GM18505 (cell line): ENCODE data around the gene DOCK4.

ENCODE experiments used
- ATAC-seq: cut with Tn5 transposase; IDR thresholded peaks from one replicate; pipeline ENCODE4 v1.9.1; 2021; ENCODE audit not compliant: unreplicated experiment
- POLR2A ChIP-seq: IDR thresholded peaks from 4 replicates; pipeline ENCODE4 v1.6.1; 2011; ENCODE audit warnings: borderline replicate concordance; ENCODE audit not compliant: insufficient read depth, insufficient read length; ENCODE audit errors: extremely low read depth

DOCK4 gene

DNA sequence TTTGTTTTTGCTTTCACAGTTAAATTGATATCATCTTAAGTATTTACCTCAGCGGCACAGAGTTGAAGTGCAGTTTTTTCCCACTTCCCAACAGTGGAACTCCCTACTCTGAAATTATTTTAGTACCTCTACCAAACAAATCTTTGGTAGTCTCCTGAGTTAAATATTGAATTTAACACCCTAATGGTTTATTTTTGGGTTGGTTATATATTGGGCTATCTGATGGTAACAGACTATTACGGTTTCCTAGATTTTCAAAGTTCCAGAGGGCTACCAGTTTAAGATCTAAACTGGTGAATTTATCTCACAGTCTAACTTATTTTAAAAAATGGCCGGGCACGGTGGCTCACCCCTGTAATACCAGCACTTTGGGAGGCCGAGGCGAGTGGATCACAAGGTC is 1.6 kb upstream of the DOCK4 start:
- no peak for TF ChIP-seq POLR2A
- ATAC-seq: no peak

DNA sequence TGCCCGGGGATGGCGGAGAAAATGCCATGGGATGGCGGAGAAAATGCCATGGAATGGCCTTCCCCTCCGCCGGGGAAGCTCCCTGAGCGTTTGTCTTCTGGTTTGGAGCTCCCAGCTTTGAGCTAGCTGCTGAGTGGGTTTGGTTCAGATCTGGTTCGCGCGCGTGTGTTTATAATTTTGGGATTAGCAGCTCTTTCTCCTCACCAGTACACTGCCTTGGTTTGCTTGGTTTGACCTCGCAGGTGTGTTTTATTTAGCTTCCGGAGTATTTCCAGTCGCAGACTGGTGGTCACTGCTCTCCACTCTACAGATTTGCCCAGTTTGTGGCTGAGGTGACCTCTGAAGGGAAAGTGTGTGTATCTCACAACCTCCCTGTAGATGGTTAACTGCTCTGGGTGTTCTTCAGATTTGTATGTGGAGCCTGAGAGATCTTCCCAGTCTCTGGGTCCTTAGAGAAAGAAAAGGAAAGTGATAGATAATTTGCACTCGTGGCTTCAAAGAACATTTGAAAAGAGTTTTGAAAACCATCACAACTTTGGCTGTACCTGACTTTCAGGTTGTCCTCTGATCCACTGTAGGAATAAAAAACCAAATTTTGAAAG is 893 bp upstream of the DOCK4 start:
- no peak for TF ChIP-seq POLR2A
- no peak for ATAC-seq

DNA sequence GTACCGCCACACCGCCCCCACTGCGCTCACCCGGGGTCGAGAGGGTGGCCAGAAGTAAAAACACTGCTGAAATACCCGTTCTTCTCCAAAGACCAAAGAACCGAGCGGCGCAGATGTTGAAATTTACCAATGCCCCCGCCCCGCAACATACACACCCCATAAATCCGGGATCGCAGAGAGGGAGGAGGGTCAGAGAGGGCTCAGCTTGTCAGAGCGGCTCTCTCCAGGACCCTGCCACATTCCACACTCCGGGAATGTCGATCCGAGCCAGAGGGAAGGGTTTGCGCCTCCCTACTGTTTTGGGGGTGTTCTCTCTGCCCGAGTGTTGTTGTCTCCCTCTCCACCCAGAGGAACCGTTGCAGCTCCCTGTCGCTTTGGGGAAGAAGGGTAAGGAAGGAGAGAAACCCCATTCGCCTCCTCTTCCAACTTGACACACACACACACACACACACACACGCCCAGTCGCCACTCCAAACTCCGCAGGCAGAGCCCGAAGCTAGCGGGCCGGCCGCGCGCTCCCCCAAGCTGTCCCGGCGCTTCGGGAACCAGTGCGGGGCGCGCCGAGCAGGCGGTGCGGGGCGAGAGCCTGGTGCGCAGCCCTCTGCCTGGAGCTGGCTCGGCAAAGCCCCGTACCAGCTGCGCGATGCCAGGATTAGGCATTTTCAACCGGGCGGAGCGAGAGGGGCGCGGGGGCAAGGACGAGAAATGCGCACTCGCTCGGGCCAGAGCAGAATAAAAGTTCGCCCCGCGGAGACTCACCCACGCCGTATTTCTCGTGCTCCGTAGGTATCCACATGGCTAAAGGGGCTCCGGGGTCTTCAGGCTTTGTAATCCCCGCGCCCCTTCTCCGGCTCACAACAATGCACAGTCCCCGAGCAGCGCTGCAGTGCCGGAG is 609 bp downstream of the DOCK4 start:
- TF ChIP-seq POLR2A: no peak
- ATAC-seq: peak; percentile 14

DNA sequence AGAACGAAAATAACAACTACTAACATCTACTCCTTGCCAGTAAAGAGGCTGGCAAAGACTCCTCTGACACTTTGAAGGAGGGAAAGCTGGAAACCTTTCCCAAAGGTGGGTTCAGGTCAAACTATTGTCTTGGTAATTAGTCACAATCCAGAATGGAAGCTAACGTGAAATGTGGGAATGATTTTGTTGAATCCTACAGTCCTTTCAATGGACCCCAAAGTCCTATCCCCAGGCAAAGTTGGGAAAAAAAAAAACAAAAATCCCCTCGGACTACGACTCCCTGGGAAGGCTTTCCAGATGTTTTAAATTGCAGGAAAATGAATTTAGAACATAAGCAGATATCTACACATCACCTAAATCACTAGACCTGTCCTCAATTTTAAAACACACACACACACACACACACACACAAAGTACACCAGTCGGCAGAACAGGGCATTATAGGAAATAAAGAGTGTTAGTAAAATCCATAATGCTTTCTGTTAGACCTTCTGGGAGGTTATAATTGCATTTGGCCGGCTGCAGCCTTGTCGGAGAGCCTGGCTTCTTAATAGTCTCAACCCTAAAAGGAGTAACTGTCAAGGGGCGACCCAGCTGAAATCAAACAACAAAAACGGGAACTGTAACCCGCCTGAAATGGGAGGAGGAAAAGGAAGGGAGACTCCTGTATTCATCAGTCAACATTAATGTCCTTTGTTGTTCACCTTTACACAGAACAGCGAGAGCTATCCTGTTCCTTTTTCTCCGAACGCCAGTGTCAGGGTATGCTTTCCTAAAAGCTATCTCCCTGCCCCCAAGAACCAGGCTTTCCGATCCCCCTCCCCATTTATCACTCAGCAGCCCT is 1.5 kb downstream of the DOCK4 start:
- no peak for TF ChIP-seq POLR2A
- ATAC-seq: no peak

DNA sequence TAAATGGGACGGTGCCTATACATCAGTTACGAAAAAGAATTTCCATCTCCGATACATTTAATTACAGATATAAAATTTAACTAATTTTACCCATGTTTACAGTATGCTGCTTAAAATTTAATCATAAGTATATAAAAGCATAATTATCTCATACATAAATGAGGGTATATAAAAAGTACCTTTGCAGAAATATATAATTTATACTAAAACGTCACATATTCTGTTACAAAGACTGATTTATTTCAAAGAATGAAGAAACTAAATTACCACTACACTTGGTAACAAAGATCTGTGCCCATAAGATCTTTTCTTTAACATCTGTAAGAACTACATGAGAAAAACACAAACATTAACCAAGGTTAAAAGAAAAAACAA is 2.8 kb downstream of the DOCK4 start:
- TF ChIP-seq POLR2A: no peak
- no peak for ATAC-seq

DNA sequence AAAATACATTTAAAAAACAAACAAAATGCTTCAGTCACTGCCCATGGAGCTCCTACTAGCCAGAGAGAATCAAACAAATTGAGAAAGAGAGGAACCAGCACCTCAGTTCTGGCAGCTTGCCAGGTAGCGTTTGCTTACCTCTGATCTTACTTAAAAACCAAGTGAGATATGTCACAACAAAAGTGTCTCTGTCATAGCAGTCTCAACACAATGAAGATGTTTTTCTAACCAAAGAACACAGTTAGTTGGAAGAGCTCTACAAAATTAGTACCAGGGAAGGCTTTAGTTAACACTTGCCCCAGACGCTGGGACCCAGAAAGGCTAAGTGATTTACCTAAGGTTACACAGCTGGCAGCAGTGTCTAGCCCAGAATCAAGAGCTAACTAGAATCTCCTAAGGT is 3.4 kb downstream of the DOCK4 start:
- TF ChIP-seq POLR2A: no peak
- ATAC-seq: no peak

DNA sequence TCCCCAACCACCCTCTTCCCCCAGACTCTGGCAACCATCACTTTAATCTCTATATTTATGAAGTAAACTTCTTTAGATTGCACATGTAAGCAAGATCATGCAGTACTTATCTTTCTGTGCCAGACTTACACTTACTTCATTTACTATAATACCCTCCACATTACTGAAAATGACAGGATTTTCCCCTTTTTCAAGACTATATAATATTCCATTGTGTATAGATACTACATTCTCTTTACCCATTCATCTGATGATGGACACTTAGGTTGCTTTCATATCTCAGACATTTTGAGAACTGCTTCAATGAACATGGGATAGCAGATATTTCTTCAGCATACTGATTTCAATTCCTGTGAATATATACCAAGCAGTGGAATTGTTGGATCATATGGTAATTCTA is 4.4 kb downstream of the DOCK4 start:
- no peak for ATAC-seq
- TF ChIP-seq POLR2A: no peak

DNA sequence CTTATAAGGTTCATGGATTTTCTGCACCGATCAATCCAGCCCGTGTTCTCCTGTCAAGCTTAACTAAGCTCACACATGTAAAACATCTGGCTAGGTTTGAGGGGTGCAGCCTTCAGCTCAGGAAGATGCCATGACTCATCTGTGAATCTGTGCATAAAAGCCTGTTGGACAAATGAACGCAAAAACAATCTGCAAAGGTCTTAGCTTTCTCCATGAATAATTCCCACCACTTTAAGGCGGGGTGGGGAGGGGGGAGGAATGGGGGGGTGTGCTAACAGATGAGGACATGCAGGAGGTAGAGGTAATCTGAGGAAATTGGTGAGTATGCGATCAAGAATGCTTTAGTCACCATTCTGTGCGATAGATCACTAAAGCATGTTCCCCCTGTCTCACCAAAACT is 4.8 kb downstream of the DOCK4 start:
- TF ChIP-seq POLR2A: no peak
- ATAC-seq: no peak

DNA sequence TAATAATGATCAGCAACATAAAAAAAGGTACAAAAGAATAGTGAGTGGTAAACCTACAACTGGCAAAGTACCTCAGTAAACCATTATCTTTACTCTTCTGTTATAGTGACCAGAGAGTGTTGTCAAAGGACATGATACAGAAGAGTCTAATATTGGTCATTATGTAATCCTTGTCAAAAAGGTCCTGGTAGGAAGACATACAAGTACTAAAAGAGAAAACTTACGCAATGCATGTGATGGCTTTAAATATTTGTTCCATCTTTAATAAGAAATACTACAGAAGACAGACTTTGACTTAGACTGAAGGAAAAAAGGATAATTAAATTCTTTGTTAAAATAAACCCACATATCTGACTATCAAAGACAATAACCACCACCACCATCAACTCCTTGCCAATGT is 6.5 kb downstream of the DOCK4 start:
- TF ChIP-seq POLR2A: no peak
- ATAC-seq: no peak

DNA sequence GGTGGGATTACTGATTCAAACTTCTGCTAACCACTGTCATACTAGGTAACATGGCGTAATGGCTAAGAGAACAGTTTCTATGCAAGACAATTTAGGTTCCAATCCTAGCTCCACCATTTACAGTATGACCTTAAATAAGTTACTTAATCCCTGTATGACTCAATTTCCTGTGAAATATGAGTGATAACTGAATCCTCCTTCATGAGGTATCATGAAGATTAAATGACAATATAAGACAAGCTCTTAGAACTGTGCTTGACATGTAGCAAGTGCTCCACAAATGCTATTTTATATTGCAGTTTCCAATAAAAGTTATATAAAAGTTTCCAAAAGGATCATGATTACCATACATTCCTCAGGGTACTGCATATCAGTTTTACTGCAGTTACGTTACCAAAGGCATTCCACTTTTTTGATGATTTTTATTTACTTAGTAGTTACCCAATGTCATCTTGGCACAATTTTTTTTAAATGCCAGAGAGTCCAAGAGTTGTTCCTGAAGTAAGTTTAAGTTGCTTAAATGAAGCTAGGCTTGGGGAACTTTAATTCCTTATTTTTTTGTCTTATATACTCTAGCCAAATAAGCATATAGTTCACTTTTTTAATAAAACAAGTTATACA is 7.1 kb downstream of the DOCK4 start:
- no peak for ATAC-seq
- TF ChIP-seq POLR2A: no peak

DNA sequence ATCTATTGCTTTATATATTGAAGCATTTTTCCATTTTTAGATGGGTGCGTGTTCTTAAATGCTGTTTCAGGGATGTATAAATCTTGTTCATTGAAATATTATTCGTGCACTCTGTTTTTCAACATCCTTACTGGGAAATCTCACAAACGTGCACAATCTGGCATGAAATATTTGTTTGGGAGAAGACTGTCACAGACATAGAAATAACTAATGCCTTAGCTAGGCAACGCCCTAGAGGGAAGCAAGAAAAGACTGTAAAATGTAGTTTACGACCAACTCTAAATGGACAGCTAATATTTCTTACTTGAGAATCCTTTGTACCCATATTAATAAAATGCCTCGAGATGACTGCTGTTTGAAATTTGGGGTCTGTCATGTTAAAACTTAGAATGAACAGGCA is 8.9 kb downstream of the DOCK4 start:
- no peak for TF ChIP-seq POLR2A
- ATAC-seq: no peak

DNA sequence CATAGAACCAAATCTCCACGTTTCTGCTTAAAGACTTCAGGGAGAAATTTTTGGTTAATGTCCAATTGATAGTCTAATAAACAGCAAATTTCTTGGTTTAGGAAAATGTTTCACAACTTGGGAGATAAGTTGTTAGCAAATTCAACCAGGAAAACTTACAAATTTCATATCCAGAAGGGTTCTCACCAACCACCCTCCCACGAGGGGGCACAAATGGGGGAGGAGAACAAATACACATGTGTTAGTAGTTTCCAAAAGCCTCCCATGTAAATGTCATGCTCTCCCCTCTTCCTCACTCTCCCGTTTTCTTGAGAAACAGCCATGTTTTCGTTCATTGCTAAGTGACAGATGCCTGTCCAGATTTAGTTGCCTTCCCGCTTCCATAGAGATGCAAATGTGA is 10.5 kb downstream of the DOCK4 start:
- no peak for ATAC-seq
- no peak for TF ChIP-seq POLR2A

DNA sequence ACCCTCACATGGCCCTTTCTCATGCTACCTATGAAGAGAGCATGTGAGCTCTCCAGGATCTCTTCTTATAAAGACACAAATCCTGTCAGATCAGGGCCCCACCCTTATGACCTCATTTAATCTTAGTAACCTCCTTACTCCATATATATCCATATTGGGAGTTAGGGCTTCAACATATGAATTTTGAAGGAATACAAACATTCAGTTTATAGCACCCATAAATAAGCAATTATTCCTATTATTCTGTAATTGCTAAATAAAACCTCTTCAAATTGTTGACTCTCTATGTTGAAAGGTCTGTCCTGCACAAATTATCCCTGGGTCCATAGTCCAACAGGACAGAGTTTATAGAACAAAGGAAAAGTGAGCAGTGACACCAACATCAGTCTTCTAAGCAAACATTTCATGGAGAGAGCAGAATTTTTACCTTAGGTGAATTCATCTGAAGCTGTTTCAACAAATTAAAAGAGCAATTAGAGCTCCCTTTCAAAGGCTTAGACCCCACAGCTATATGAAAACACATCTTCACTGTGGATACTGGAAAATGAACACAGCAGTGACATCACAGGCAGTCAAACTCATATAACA is 12.2 kb downstream of the DOCK4 start:
- no peak for ATAC-seq
- no peak for TF ChIP-seq POLR2A

DNA sequence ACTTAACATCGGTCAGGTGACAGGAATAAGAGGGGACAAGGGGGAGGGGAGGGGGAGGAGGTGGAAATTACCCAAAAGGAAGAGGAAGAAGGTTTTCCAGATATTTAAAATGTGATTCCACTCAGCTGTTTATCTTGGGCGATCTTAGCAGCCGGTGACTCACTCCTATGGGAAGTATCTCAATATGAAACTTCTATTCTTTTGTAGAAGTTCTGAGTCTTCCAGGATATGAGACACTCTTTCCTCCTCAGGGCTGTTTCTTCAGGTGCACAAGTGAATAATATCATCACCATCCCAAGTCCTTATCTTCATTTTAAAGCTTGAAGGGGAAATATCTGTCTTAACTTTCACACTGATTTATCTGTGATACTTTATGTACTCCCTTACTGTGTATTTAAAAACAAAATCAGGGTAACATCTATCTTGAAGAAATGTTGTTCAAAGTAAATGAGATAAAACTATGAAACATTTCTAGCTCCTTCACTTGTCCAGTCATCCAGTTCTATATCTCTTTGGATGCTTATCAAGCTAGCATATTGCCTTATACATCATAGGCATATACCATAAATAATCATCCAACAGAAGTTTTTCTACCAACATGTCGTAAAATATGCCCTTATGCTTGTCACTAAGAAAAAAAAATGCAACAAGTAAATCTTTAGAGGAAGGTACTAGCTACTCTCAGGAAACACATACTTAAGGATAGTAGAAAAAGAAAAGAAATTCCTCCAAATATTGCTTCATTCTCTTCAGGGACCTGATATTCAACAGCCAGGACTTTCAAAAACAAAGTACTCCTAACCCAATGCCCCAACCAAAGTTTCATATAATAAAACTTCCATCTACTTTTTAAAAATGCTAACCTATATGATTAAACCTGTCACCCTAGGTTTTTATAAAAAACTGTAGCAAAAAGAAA is 13.7 kb downstream of the DOCK4 start:
- no peak for ATAC-seq
- TF ChIP-seq POLR2A: no peak
